ENCODE results near the gene TMEM150B. TPM values are rescaled to one million over a fixed set of nuclear protein-coding genes. Genes with fewer than 3 reads are reported as not detected.

The TMEM150B gene
- total and polyA plus RNA-seq, 2 of the 13 experiments (the other 11 are each of a cell fraction or from before 2014, with no cell fraction given), result 1.3 to 1.8 TPM

DNA sequence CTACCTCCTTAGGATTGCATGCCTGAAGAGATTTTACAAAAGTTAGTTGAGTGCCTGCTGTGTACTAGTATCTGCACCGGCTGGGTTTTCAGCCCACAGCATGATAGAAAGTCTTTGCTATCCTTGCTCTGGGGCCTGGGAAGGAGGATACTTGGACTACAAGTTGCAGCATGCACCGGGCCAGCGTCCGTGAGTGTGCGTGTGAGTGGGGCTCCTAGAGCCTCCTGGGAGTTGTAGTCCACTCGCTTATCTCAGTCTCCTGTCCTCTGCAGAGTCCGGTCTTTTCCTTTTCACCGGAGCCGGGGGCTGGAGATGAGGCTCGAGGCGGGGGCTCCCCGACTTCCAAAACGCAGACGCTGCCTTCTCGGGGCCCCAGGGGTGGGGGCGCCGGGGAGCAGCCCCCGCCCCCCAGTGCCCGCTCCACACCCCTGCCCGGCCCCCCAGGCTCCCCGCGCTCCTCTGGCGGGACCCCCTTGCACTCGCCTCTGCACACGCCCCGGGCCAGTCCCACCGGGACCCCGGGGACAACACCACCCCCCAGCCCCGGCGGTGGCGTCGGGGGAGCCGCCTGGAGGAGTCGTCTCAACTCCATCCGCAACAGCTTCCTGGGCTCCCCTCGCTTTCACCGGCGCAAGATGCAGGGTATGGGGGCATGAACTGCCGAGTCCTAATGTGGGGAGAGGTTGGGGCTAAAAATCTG, 20.7 kb downstream of the TMEM150B start (continued):
- TF ChIP-seq, protein P1, sequence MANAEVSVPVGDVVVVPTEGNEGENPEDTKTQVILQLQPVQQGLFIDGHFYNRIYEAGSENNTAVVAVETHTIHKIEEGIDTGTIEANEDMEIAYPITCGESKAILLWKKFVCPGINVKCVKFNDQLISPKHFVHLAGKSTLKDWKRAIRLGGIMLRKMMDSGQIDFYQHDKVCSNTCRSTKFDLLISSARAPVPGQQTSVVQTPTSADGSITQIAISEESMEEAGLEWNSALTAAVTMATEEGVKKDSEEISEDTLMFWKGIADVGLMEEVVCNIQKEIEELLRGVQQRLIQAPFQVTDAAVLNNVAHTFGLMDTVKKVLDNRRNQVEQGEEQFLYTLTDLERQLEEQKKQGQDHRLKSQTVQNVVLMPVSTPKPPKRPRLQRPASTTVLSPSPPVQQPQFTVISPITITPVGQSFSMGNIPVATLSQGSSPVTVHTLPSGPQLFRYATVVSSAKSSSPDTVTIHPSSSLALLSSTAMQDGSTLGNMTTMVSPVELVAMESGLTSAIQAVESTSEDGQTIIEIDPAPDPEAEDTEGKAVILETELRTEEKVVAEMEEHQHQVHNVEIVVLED (CRISPR knock-in tag; IDR thresholded peaks at IDR 0.05; ENCODE audit: borderline replicate concordance), result peak; percentile 88
- TF ChIP-seq ZNF138 (CRISPR knock-in tag; IDR thresholded peaks at IDR 0.05; ENCODE audit: low read depth), result no peak
- TF ChIP-seq THAP11 (CRISPR knock-in tag; IDR thresholded peaks at IDR 0.05), result peak; percentile 98
- no peak for TF ChIP-seq NAIF1 (CRISPR knock-in tag; IDR thresholded peaks at IDR 0.05; ENCODE audit: borderline replicate concordance)
- no peak for TF ChIP-seq LCORL (IDR thresholded peaks at IDR 0.05)
- no peak for TF ChIP-seq LCORL (CRISPR knock-in tag; IDR thresholded peaks at IDR 0.05)
- no peak for TF ChIP-seq NCOA2 (CRISPR knock-in tag; IDR thresholded peaks at IDR 0.05)
- TF ChIP-seq, protein P2, sequence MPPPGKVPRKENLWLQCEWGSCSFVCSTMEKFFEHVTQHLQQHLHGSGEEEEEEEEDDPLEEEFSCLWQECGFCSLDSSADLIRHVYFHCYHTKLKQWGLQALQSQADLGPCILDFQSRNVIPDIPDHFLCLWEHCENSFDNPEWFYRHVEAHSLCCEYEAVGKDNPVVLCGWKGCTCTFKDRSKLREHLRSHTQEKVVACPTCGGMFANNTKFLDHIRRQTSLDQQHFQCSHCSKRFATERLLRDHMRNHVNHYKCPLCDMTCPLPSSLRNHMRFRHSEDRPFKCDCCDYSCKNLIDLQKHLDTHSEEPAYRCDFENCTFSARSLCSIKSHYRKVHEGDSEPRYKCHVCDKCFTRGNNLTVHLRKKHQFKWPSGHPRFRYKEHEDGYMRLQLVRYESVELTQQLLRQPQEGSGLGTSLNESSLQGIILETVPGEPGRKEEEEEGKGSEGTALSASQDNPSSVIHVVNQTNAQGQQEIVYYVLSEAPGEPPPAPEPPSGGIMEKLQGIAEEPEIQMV (CRISPR knock-in tag; IDR thresholded peaks at IDR 0.05; ENCODE audit: low read depth), result no peak
- TF ChIP-seq ZSCAN31 (CRISPR knock-in tag; IDR thresholded peaks at IDR 0.05; ENCODE audit: low read depth), result no peak
- no peak for TF ChIP-seq ZNF10 (CRISPR knock-in tag; IDR thresholded peaks at IDR 0.05; ENCODE audit: borderline replicate concordance, low read depth)
- TF ChIP-seq FOXK2 (IDR thresholded peaks at IDR 0.05), result no peak
- no peak for TF ChIP-seq HNRNPL (IDR thresholded peaks at IDR 0.05; ENCODE audit: low read depth, low read length)
- TF ChIP-seq PAX8 (CRISPR knock-in tag; IDR thresholded peaks at IDR 0.05; ENCODE audit: borderline replicate concordance), result no peak
- no peak for TF ChIP-seq ZNF468 (CRISPR knock-in tag; IDR thresholded peaks at IDR 0.05)
- TF ChIP-seq, protein P3, sequence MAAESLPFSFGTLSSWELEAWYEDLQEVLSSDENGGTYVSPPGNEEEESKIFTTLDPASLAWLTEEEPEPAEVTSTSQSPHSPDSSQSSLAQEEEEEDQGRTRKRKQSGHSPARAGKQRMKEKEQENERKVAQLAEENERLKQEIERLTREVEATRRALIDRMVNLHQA (CRISPR knock-in tag; IDR thresholded peaks at IDR 0.05), result no peak
- no peak for TF ChIP-seq SYNCRIP (IDR thresholded peaks at IDR 0.05; ENCODE audit: insufficient read depth, low read depth, low read length)
- no peak for TF ChIP-seq ZBTB3 (CRISPR knock-in tag; IDR thresholded peaks at IDR 0.05; ENCODE audit: borderline replicate concordance, low read depth)
- no peak for TF ChIP-seq ZNF530 (CRISPR knock-in tag; IDR thresholded peaks at IDR 0.05; ENCODE audit: low read depth)
- TF ChIP-seq, protein P4, sequence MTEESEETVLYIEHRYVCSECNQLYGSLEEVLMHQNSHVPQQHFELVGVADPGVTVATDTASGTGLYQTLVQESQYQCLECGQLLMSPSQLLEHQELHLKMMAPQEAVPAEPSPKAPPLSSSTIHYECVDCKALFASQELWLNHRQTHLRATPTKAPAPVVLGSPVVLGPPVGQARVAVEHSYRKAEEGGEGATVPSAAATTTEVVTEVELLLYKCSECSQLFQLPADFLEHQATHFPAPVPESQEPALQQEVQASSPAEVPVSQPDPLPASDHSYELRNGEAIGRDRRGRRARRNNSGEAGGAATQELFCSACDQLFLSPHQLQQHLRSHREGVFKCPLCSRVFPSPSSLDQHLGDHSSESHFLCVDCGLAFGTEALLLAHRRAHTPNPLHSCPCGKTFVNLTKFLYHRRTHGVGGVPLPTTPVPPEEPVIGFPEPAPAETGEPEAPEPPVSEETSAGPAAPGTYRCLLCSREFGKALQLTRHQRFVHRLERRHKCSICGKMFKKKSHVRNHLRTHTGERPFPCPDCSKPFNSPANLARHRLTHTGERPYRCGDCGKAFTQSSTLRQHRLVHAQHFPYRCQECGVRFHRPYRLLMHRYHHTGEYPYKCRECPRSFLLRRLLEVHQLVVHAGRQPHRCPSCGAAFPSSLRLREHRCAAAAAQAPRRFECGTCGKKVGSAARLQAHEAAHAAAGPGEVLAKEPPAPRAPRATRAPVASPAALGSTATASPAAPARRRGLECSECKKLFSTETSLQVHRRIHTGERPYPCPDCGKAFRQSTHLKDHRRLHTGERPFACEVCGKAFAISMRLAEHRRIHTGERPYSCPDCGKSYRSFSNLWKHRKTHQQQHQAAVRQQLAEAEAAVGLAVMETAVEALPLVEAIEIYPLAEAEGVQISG (CRISPR knock-in tag; IDR thresholded peaks at IDR 0.05), result peak; percentile 58
- TF ChIP-seq, protein P5, sequence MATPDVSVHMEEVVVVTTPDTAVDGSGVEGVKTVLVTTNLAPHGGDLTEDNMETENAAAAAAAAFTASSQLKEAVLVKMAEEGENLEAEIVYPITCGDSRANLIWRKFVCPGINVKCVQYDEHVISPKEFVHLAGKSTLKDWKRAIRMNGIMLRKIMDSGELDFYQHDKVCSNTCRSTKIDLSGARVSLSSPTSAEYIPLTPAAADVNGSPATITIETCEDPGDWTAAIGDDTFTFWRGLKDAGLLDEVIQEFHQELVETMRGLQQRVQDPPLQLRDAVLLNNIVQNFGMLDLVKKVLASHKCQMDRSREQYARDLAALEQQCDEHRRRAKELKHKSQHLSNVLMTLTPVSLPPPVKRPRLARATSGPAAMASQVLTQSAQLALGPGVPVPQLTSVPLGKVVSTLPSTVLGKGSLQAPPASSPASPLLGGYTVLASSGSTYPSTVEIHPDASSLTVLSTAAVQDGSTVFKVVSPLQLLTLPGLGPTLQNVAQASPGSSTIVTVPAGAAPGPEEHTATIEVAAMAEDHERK (CRISPR knock-in tag; IDR thresholded peaks at IDR 0.05; ENCODE audit: low read depth), result peak; percentile 82
- no peak for TF ChIP-seq ATF7 (IDR thresholded peaks at IDR 0.05)
- TF ChIP-seq ATF7 (CRISPR knock-in tag; IDR thresholded peaks at IDR 0.05), result no peak

Data from HepG2 (cell line).